ENCODE results near the gene FARS2. TPM values are rescaled to one million over a fixed set of nuclear protein-coding genes. Genes with fewer than 3 reads are reported as not detected.

FARS2 gene
- total RNA-seq, 4 donors from 2014 or later: 8.3 to 18.5 (median 13.0) TPM

DNA sequence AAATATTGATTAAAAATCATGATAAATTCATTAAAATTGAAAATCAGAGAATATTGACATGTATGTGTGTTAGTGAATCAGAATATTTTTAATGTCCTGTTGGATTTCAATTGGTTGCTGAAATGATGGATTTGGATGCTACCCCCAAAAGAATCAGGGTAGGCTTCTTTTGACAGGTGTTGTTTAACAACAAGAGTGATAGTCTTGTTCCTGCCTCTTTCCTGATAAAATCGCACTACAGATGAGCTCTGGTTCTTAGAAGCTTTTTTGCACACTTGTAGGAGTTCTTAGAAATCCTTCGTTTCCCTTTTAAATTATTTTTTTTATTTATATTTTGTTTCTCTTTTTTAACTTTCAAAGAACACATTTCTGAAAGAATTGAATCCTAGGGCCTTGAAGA lies 259.5 kb downstream of the FARS2 start:
- Histone ChIP-seq H3K4me1 (peaks cover 0 to 5% (median 0%) of the 10 kb centered on the region in 3 donors), H3K27me3 (no peaks in the 10 kb centered on the region), H3K4me3 (no peak overlapping the region), H3K27ac (no peak overlapping the region), H3K9me3 (no peaks in the 10 kb centered on the region), H3K36me3 (no peaks in the 10 kb centered on the region)
- TF ChIP-seq, protein P1, sequence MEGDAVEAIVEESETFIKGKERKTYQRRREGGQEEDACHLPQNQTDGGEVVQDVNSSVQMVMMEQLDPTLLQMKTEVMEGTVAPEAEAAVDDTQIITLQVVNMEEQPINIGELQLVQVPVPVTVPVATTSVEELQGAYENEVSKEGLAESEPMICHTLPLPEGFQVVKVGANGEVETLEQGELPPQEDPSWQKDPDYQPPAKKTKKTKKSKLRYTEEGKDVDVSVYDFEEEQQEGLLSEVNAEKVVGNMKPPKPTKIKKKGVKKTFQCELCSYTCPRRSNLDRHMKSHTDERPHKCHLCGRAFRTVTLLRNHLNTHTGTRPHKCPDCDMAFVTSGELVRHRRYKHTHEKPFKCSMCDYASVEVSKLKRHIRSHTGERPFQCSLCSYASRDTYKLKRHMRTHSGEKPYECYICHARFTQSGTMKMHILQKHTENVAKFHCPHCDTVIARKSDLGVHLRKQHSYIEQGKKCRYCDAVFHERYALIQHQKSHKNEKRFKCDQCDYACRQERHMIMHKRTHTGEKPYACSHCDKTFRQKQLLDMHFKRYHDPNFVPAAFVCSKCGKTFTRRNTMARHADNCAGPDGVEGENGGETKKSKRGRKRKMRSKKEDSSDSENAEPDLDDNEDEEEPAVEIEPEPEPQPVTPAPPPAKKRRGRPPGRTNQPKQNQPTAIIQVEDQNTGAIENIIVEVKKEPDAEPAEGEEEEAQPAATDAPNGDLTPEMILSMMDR (IDR thresholded peaks at IDR 0.05): no peak
- TF ChIP-seq POLR2A (IDR thresholded peaks at IDR 0.05): no peak
- DNase-seq: no peak
- WGBS, 2 donors: 71 to 83% methylated on average over 2 of the region's 2 CpGs
- intact Hi-C loops (cut with DNase I): no loop called here

DNA sequence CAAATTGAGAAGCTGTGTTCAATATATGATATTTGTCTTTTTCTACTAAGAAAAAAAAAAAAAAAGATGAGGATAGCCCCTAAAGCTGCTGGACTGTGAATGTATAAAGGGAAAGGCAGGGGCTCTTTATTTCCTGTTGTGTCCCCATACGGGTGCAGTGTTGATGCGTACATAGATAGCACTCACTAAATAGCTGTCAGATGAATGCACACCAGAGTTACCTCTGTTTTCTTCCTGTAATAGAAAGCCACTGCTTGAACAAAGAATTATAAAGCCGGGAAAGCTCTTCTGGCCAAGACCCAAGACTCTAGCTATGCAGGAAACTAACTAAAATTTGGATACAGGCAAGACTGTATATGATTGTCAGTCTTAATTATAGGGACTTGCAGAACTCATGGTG lies 260.0 kb downstream of the FARS2 start:
- DNase-seq: no peak
- 49 to 63% methylated on average over 3 of the region's 3 CpGs for WGBS, 2 donors
- Histone ChIP-seq H3K27ac (no peak overlapping the region), H3K36me3 (no peaks in the 10 kb centered on the region), H3K4me1 (peaks cover 0 to 5% (median 0%) of the 10 kb centered on the region in 3 donors), H3K4me3 (no peak overlapping the region), H3K9me3 (no peaks in the 10 kb centered on the region), H3K27me3 (no peaks in the 10 kb centered on the region)
- TF ChIP-seq, protein P1 (IDR thresholded peaks at IDR 0.05): no peak
- no peak for TF ChIP-seq POLR2A (IDR thresholded peaks at IDR 0.05)
- intact Hi-C loops (cut with DNase I): no loop called here

DNA sequence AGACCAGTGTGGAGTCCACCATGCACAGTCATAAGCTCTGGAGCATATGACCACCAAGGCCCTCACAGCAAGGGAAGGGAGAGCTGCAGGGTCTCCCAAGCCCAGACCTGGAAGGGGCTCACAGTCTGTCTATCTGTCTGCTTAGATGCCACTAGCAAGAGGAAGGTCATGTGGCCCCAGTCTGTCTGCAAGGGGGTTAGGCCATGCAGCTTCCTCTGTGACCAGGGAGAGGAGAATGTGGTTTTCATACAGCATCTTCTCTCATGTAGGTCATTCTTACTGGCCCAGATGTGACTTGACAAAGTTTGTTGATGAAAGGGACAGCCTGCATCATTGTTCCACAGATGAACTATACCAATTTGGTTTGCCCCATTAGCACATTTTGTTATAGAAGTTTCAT lies 260.8 kb downstream of the FARS2 start:
- Histone ChIP-seq H3K4me3 (no peak overlapping the region), H3K4me1 (peaks cover 0 to 5% (median 0%) of the 10 kb centered on the region in 3 donors), H3K27ac (no peak overlapping the region), H3K36me3 (no peaks in the 10 kb centered on the region), H3K9me3 (no peaks in the 10 kb centered on the region), H3K27me3 (no peaks in the 10 kb centered on the region)
- DNase-seq: no peak
- intact Hi-C loops (cut with DNase I): no loop called here
- no peak for TF ChIP-seq POLR2A (IDR thresholded peaks at IDR 0.05)
- TF ChIP-seq, protein P1 (IDR thresholded peaks at IDR 0.05): no peak

DNA sequence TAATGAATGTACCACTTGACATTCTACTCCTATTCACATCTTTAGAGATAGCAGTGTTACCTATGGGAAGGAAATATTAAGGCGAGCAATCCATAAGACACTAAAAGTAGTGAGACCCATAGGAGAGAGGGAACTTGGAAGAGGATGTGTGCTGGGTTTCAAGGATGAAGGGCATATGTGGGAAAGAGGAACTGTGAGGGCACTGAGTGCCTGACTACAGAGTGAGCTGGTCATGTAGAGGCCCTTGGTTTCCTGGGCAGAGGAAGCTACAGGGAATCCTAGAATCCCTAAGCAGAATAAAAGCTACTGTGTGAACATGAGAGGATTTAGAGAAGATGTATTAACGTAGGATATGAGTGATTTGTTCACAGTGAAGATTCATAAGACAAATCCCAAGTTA lies 262.8 kb downstream of the FARS2 start:
- H3K36me3 ChIP-seq: no peaks in the 10 kb centered on the region
- WGBS, 2 donors: 87 to 96% methylated on average over 2 of the region's 2 CpGs

DNA sequence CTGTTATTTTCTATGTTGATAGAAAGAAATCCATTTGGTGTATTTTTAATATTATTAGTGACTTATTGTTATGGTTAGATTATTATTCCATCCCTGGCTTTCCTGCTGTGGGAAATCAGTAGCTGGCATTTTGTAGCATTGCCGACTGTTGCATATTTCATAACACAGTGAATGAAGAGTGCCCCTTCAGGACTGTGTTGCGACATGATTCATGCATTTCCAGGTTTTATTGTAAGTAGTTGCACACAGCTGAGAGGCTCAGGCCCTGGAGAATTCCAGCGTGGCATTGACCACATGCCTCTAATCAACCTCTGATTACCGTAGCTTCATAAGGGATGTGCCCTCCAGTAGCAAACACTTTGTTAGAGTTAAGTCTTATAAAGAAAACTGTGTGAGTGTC lies 263.9 kb downstream of the FARS2 start:
- Histone ChIP-seq H3K27me3 (no peaks in the 10 kb centered on the region), H3K36me3 (no peaks in the 10 kb centered on the region), H3K4me1 (peaks cover 0 to 5% (median 0%) of the 10 kb centered on the region in 3 donors), H3K9me3 (no peaks in the 10 kb centered on the region), H3K27ac (no peak overlapping the region), H3K4me3 (no peak overlapping the region)
- intact Hi-C loops (cut with DNase I): no loop called here
- no peak for TF ChIP-seq POLR2A (IDR thresholded peaks at IDR 0.05)
- TF ChIP-seq, protein P1 (IDR thresholded peaks at IDR 0.05): no peak
- 67 to 83% methylated on average over 4 of the region's 4 CpGs for WGBS, 2 donors
- DNase-seq: no peak

More for the DNA sequence above, 262.8 kb downstream of the FARS2 start:
- no peak for DNase-seq
- no peaks in the 10 kb centered on the region for H3K27me3 ChIP-seq
- no peak for TF ChIP-seq POLR2A (IDR thresholded peaks at IDR 0.05)
- TF ChIP-seq, protein P1 (IDR thresholded peaks at IDR 0.05): no peak
- peaks cover 0 to 5% (median 0%) of the 10 kb centered on the region in 3 donors for H3K4me1 ChIP-seq
- H3K9me3 ChIP-seq: no peaks in the 10 kb centered on the region
- H3K4me3 ChIP-seq: no peak overlapping the region
- intact Hi-C loops (cut with DNase I): no loop called here
- H3K27ac ChIP-seq: no peak overlapping the region

Data from esophagus squamous epithelium (tissue), 5 donors.